OCI-LY7 (cell line): Measurements from ENCODE around the gene MYRFL. TPM values are rescaled to one million over a fixed set of nuclear protein-coding genes. Genes with fewer than 3 reads are reported as not detected.
A peak's percentile ranks its signal among the peaks of the same experiment; 100 is the strongest.

ENCODE experiments used
- BruUV-seq: library from RNA; stranded (reverse); fragments of 400-500 nt; replicated peaks from 2 replicates; lab custom pipeline; 2021; lab: Mats Ljungman, UMichigan
- CTCF ChIA-PET: fragments of 300-600 bp; sonication (Branson Sonifier 250); formaldehyde crosslinking; loops from one replicate; lab custom pipeline; 2022; ENCODE audit warnings: antibody characterized with exemption; ENCODE audit not compliant: unreplicated experiment; lab: Charles Lee
- POLR2A ChIA-PET: fragments of 300-600 bp; sonication (Branson Sonifier 250); formaldehyde crosslinking; loops from one replicate; lab custom pipeline; 2022; ENCODE audit warnings: antibody characterized with exemption; lab: Charles Lee
- DNase-seq: peaks from one replicate; pipeline ENCODE4 v3.0.0-alpha.2; 2015; ENCODE audit warnings: low spot score
- H2AFZ ChIP-seq: fragments of 200-600 bp; sonication (generic), shearing (Covaris generic); 2 replicates; pipeline ENCODE4 v1.6.1; 2014; ENCODE audit warnings: mild to moderate bottlenecking, antibody characterized with exemption, low read length, moderate library complexity
- H3K27ac ChIP-seq: fragments of 200-600 bp; sonication (generic); 2 replicates; pipeline ENCODE4 v1.5.1; 2014; ENCODE audit warnings: mixed run types, low read depth, mild to moderate bottlenecking, moderate library complexity, low read length, inconsistent platforms; ENCODE audit not compliant: poor library complexity, severe bottlenecking
- H3K36me3 ChIP-seq: fragments of 200-600 bp; sonication (generic); 2 replicates; pipeline ENCODE4 v1.6.1; 2014; ENCODE audit warnings: mild to moderate bottlenecking, antibody characterized with exemption, low read length, moderate library complexity, mixed read lengths; ENCODE audit not compliant: insufficient read depth
- H3K4me1 ChIP-seq: fragments of 200-600 bp; sonication (generic); 2 replicates; pipeline ENCODE4 v1.5.1; 2014; ENCODE audit warnings: mild to moderate bottlenecking, low read length; ENCODE audit not compliant: insufficient read depth, poor library complexity, severe bottlenecking
- H3K4me2 ChIP-seq: fragments of 200-600 bp; sonication (generic); 2 replicates; pipeline ENCODE4 v1.6.1; 2014; ENCODE audit warnings: mild to moderate bottlenecking, low read length
- H3K4me3 ChIP-seq: fragments of 200-600 bp; sonication (generic); 2 replicates; pipeline ENCODE4 v1.5.1; 2014; ENCODE audit warnings: mild to moderate bottlenecking, low read depth, low read length; ENCODE audit not compliant: poor library complexity, severe bottlenecking
- H3K79me2 ChIP-seq: fragments of 200-600 bp; sonication (generic); 2 replicates; pipeline ENCODE4 v1.6.1; 2016; ENCODE audit warnings: low read depth, mild to moderate bottlenecking, low read length, moderate library complexity, mixed read lengths; ENCODE audit not compliant: insufficient read depth
- H3K9me2 ChIP-seq: fragments of 200-600 bp; sonication (generic); 2 replicates; pipeline ENCODE4 v1.6.1; 2016; ENCODE audit warnings: mild to moderate bottlenecking, low read length, mixed read lengths; ENCODE audit not compliant: insufficient read depth
- H3K9me3 ChIP-seq: fragments of 200-600 bp; sonication (generic); 2 replicates; pipeline ENCODE4 v1.6.1; 2014; ENCODE audit warnings: mild to moderate bottlenecking, mixed run types, low read length, mixed read lengths
- H4K20me1 ChIP-seq: fragments of 200-600 bp; sonication (generic); 2 replicates; pipeline ENCODE4 v1.6.1; 2014; ENCODE audit warnings: mild to moderate bottlenecking, antibody characterized with exemption, low read length, moderate library complexity, mixed read lengths; ENCODE audit not compliant: insufficient read depth
- CTCF ChIP-seq: fragments of 200-600 bp; sonication (generic); conservative IDR thresholded peaks from 2 replicates; pipeline ENCODE4 v1.5.1; 2014; ENCODE audit warnings: mild to moderate bottlenecking, antibody characterized with exemption, low read length, moderate library complexity, mixed read lengths
- EZH2phosphoT487 ChIP-seq: fragments of 200-600 bp; sonication (generic); IDR thresholded peaks from 2 replicates; pipeline ENCODE4 v1.6.1; 2018; ENCODE audit warnings: low read depth, borderline replicate concordance, mild to moderate bottlenecking, mixed run types, antibody characterized with exemption, low read length, moderate library complexity, mixed read lengths
- intact Hi-C: fragments of 100-400 bp; cut with micrococcal nuclease; formaldehyde crosslinking; loops from one replicate; pipeline ENCODE4 v1.10.0; 2022; ENCODE audit not compliant: unreplicated experiment
- total RNA-seq, 2 experiments: library from RNA; depleted of rRNA in 1 of 2; stranded (reverse); fragments of >200 nt in 1 of 2; shearing (Covaris generic) in 1 of 2; gene quantifications; 2 replicates each; pipeline ENCODE4 v1.2.3, GENCODE V29; 2014 to 2022

MYRFL gene
- total RNA-seq, 2 experiments from 2014 or later: 0.41 TPM; not detected in 1

DNA sequence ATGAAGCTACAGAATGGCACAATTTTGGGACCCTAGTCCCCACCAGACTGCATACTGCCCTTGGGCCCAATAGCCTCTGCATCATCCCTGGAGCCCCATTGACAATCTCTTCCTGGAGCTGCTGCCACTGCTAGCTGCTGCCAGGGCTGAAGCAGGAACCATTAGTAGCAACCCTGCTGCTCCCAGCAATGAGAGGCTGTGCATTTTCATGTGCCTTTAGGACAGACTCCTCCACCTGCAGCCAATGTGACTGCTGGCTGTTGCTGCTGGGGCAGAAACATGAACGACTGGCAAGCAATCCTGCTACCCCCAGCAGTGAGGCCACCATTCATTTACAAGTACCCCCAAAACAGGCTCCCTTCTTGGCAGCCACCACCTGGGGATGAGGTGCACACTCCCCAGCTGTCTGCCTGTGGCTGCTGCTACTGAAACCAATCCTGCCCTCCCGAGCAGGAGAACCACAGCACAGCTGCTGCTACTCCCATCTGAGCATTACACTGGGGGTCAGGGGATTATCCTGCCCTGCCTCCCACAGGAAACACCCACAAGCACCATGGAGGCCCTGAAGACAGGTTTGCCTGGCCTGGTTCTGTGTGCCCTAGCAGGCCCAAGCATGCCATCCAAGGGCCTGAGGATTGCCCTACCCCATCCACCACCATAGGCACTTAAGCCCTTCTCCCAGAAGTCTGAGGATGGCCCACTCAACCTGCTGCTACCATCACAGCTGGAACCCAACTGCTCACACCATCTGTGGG is 181.0 kb downstream of the MYRFL start:
- DNase-seq: no peak
- H3K4me1 ChIP-seq: peaks cover 6% of the 10 kb centered on the region
- H3K36me3 ChIP-seq: no peaks in the 10 kb centered on the region
- H3K27ac ChIP-seq: no peak overlapping the region
- TF ChIP-seq EZH2phosphoT487 (no peak), CTCF (no peak)
- peak overlapping the region; percentile 6; the same call in 1 of the 2 replicates for H2AFZ ChIP-seq
- H3K4me2 ChIP-seq: no peak overlapping the region
- CTCF ChIA-PET: no interaction called here
- no TSS peak for BruUV-seq
- no peak overlapping the region for H3K4me3 ChIP-seq
- H3K9me2 ChIP-seq: no peaks in the 10 kb centered on the region
- H3K9me3 ChIP-seq: 0 out of 2 replicates have a peak, but pooled peaks cover 7% of the 10 kb centered on the region
- no peaks in the 10 kb centered on the region for H3K79me2 ChIP-seq
- intact Hi-C loops: no loop called here
- POLR2A ChIA-PET: no interaction called here
- no peaks in the 10 kb centered on the region for H4K20me1 ChIP-seq

GRCh38 chr12:70006619-70006973 is 181.6 kb downstream of the MYRFL start:
- Histone ChIP-seq H2AFZ (no peak overlapping the region), H3K36me3 (no peaks in the 10 kb centered on the region), H3K4me2 (no peak overlapping the region), H4K20me1 (no peaks in the 10 kb centered on the region), H3K4me3 (no peak overlapping the region), H3K79me2 (no peaks in the 10 kb centered on the region), H3K27ac (no peak overlapping the region), H3K4me1 (peaks cover 6% of the 10 kb centered on the region), H3K9me3 (0 out of 2 replicates have a peak, but pooled peaks cover 7% of the 10 kb centered on the region), H3K9me2 (no peaks in the 10 kb centered on the region)
- intact Hi-C loops: no loop called here
- TF ChIP-seq CTCF (no peak), EZH2phosphoT487 (no peak)
- POLR2A ChIA-PET: no interaction called here
- no peak for DNase-seq
- BruUV-seq: no TSS peak
- CTCF ChIA-PET: no interaction called here

GRCh38 chr12:70007687-70008086 is 182.7 kb downstream of the MYRFL start:
- ChIA-PET POLR2A (interaction anchor here (0.7 to 1.0 kb wide), 2 partner anchors 40 kb away, joined by 3 read pairs; no protein-coding TSS in a partner anchor), CTCF (no interaction called here)
- intact Hi-C loops: no loop called here
- Histone ChIP-seq H3K79me2 (no peaks in the 10 kb centered on the region), H3K4me3 (no peak overlapping the region), H3K27ac (no peak overlapping the region), H4K20me1 (no peaks in the 10 kb centered on the region), H3K9me3 (0 out of 2 replicates have a peak, but pooled peaks cover 7% of the 10 kb centered on the region), H2AFZ (no peak overlapping the region), H3K36me3 (no peaks in the 10 kb centered on the region), H3K4me2 (no peak overlapping the region), H3K4me1 (peaks cover 6% of the 10 kb centered on the region), H3K9me2 (no peaks in the 10 kb centered on the region)
- no TSS peak for BruUV-seq
- no peak for DNase-seq
- TF ChIP-seq CTCF (no peak), EZH2phosphoT487 (no peak)
